HCT116 (cell line): ENCODE measurements around the gene ZNF335. TPM values are rescaled to one million over a fixed set of nuclear protein-coding genes. Genes with fewer than 3 reads are reported as not detected.
A peak's percentile ranks its signal among the peaks of the same experiment; 100 is the strongest.

ENCODE experiments used
- ATAC-seq: fragments of 200-7000 bp; cut with Tn5 transposase; 2 replicates; pipeline ENCODE4 v1.9.1; 2020; ENCODE audit warnings: mild to moderate bottlenecking, moderate library complexity
- BruUV-seq: library from RNA; stranded (reverse); fragments of 400-500 nt; replicated peaks from 2 replicates; lab custom pipeline; 2021; lab: Mats Ljungman, UMichigan
- CTCF ChIA-PET: fragments of 300-600 bp; sonication (Branson Sonifier 250); formaldehyde crosslinking; loops from one replicate; lab custom pipeline; 2021; ENCODE audit warnings: antibody characterized with exemption; lab: Charles Lee
- POLR2A ChIA-PET: fragments of 300-600, 350-600 bp; sonication (Branson Sonifier 250); formaldehyde crosslinking; loops from one replicate; lab custom pipeline; 2021; ENCODE audit warnings: antibody characterized with exemption; lab: Charles Lee
- RAD21 ChIA-PET, 2 experiments: fragments of 300-600 bp; sonication (Branson Sonifier 250); formaldehyde crosslinking; loops; one replicate each; lab custom pipeline; 2023; ENCODE audit warnings: low total read pairs in 2 of 2; ENCODE audit not compliant: uncharacterized antibody in 2 of 2, unreplicated experiment in 2 of 2, low non-redundant PET in 1 of 2; lab: Charles Lee
- DNase-seq: peaks from one replicate; pipeline ENCODE4 v3.0.0-alpha.2; 2010; ENCODE audit warnings: low read depth, low spot score
- H2AFZ ChIP-seq: fragments of 200-600 bp; shearing (Covaris generic), sonication (generic); 2 replicates; pipeline ENCODE4 v1.6.1; 2017; ENCODE audit warnings: low read depth, mixed run types, mixed read lengths, antibody characterized with exemption, low read length; ENCODE audit not compliant: poor library complexity, severe bottlenecking
- H3K27ac ChIP-seq: 2 replicates; pipeline ENCODE4 v1.5.1; 2012; ENCODE audit warnings: low read depth, low read length
- H3K27me3 ChIP-seq: fragments of 200-600 bp; sonication (generic); 2 replicates; pipeline ENCODE4 v1.6.1; 2016; ENCODE audit warnings: mixed run types, low read length, mixed read lengths; ENCODE audit not compliant: insufficient read depth
- H3K36me3 ChIP-seq, 2 experiments: fragments of 200-500 bp in 1 of 2; fragments of 200-600 bp in 1 of 2; sonication (Bioruptor generic) in 1 of 2; sonication (generic) in 1 of 2; 2 replicates each; pipeline versions ENCODE4 v1.5.1 to v1.6.1; 2014 to 2016; ENCODE audit warnings: low read length in 2 of 2, inconsistent platforms in 1 of 2, mixed read lengths in 1 of 2, mixed run types in 1 of 2; ENCODE audit not compliant: insufficient read depth in 2 of 2, control insufficient read depth in 1 of 2
- H3K4me1 ChIP-seq, 2 experiments: fragments of 200-600 bp in 1 of 2; sonication (generic) in 1 of 2; 2 replicates each; pipeline versions ENCODE4 v1.5.1 to v1.6.1; 2012 to 2017; ENCODE audit warnings: low read length in 2 of 2, inconsistent platforms in 1 of 2, mild to moderate bottlenecking in 1 of 2, mixed read lengths in 1 of 2, mixed run types in 1 of 2, moderate library complexity in 1 of 2; ENCODE audit not compliant: insufficient read depth in 2 of 2, control insufficient read depth in 1 of 2
- H3K4me2 ChIP-seq: fragments of 200-600 bp; sonication (generic); 2 replicates; pipeline ENCODE4 v1.6.1; 2017; ENCODE audit warnings: mixed run types, low read length, mixed read lengths
- H3K4me3 ChIP-seq, 2 experiments: fragments of 200-600 bp in 1 of 2; sonication (generic) in 1 of 2; replicated peaks in 1 of 2; 2 replicates each; pipeline ENCODE4 v1.5.1; 2011 to 2016; ENCODE audit warnings: low read length in 2 of 2, control low read depth in 1 of 2, low read depth in 1 of 2, mild to moderate bottlenecking in 1 of 2, mixed read lengths in 1 of 2, mixed run types in 1 of 2
- H3K79me2 ChIP-seq: fragments of 200-600 bp; sonication (generic); 2 replicates; pipeline ENCODE4 v1.6.1; 2017; ENCODE audit warnings: mild to moderate bottlenecking, mixed run types, low read length, moderate library complexity, mixed read lengths; ENCODE audit not compliant: insufficient read depth
- H3K9ac ChIP-seq: fragments of 200-600 bp; sonication (generic); 2 replicates; pipeline ENCODE4 v1.6.1; 2016; ENCODE audit warnings: low read length, mixed read lengths
- H3K9me2 ChIP-seq: fragments of 200-600 bp; sonication (generic), shearing (Covaris generic); 2 replicates; pipeline ENCODE4 v1.6.1; 2017; ENCODE audit warnings: mixed run types, mild to moderate bottlenecking, moderate library complexity; ENCODE audit not compliant: insufficient read depth
- H3K9me3 ChIP-seq, 2 experiments: fragments of 200-500 bp in 1 of 2; fragments of 200-600 bp in 1 of 2; sonication (Bioruptor generic) in 1 of 2; sonication (generic) in 1 of 2; 2 replicates each; pipeline ENCODE4 v1.6.1; 2014 to 2017; ENCODE audit warnings: low read length in 2 of 2, mixed read lengths in 2 of 2, inconsistent platforms in 1 of 2, low read depth in 1 of 2, mild to moderate bottlenecking in 1 of 2, mixed run types in 1 of 2, moderate library complexity in 1 of 2; ENCODE audit not compliant: control insufficient read depth in 1 of 2, insufficient read depth in 1 of 2
- H4K20me1 ChIP-seq: fragments of 200-600 bp; sonication (generic), shearing (Covaris generic); 2 replicates; pipeline ENCODE4 v1.6.1; 2017; ENCODE audit warnings: mixed run types, mild to moderate bottlenecking, moderate library complexity; ENCODE audit not compliant: insufficient read depth
- RAD21 ChIP-seq: IDR thresholded peaks from 2 replicates; pipeline ENCODE4 v1.6.1; 2012; ENCODE audit warnings: low read depth, mild to moderate bottlenecking
- SRF ChIP-seq: IDR thresholded peaks from 2 replicates; pipeline ENCODE4 v1.6.1; 2012; ENCODE audit warnings: low read depth
- intact Hi-C: fragments of 100-400 bp; cut with micrococcal nuclease; formaldehyde crosslinking; loops from 2 replicates; pipeline ENCODE4 v1.10.0; 2022
- total RNA-seq: library from RNA; stranded (reverse); gene quantifications from one replicate; pipeline ENCODE4 v1.2.1, GENCODE V29; 2021; ENCODE audit not compliant: unreplicated experiment
- TF ChIP-seq, protein P1 (sequence below): IDR thresholded peaks from 2 replicates; pipeline ENCODE4 v1.6.1; 2012; ENCODE audit warnings: low read depth
- TF ChIP-seq, protein P2 (sequence below): IDR thresholded peaks from 2 replicates; pipeline ENCODE4 v1.6.1; 2012

Gene ZNF335
- total RNA-seq, 1 experiment from 2014 or later, result 20.8 TPM

DNA sequence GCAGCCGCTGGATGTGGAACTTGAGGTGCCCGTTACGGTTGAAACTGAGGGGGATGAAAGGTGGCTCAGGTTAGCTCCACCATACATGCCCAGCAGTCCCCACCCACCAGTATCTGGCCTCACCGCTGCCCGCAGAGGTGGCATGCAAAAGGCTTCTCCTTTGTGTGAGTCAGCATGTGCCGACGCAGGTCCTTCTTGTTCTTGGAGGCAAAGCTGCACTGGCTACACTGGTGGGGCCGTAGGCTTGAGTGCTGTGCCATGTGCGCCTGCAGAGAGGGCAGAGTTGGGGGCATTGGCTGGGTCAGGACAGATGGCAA, 21.7 kb downstream of the ZNF335 start:
- H3K27ac ChIP-seq, result no peak overlapping the region
- no peaks in the 10 kb centered on the region for H3K79me2 ChIP-seq
- POLR2A ChIA-PET, result interaction anchor here (1.7 kb wide), 1 partner anchor 16 kb away, joined by 8 read pairs; the partner anchor contains the start of gene PCIF1
- no peak overlapping the region for H3K4me2 ChIP-seq
- peaks cover 17 to 30% of the 10 kb centered on the region in 2 experiments; a peak in 3 of 4 replicates for H3K36me3 ChIP-seq
- ATAC-seq (no peak), DNase-seq (no peak)
- no peak overlapping the region for H3K4me3 ChIP-seq
- H3K4me1 ChIP-seq, result no peaks in the 10 kb centered on the region
- intact Hi-C loops, result no loop called here
- no peaks in the 10 kb centered on the region for H4K20me1 ChIP-seq
- RAD21 ChIA-PET, result no interaction called here
- TF ChIP-seq SRF (no peak), RAD21 (no peak)
- TF ChIP-seq, protein P1, sequence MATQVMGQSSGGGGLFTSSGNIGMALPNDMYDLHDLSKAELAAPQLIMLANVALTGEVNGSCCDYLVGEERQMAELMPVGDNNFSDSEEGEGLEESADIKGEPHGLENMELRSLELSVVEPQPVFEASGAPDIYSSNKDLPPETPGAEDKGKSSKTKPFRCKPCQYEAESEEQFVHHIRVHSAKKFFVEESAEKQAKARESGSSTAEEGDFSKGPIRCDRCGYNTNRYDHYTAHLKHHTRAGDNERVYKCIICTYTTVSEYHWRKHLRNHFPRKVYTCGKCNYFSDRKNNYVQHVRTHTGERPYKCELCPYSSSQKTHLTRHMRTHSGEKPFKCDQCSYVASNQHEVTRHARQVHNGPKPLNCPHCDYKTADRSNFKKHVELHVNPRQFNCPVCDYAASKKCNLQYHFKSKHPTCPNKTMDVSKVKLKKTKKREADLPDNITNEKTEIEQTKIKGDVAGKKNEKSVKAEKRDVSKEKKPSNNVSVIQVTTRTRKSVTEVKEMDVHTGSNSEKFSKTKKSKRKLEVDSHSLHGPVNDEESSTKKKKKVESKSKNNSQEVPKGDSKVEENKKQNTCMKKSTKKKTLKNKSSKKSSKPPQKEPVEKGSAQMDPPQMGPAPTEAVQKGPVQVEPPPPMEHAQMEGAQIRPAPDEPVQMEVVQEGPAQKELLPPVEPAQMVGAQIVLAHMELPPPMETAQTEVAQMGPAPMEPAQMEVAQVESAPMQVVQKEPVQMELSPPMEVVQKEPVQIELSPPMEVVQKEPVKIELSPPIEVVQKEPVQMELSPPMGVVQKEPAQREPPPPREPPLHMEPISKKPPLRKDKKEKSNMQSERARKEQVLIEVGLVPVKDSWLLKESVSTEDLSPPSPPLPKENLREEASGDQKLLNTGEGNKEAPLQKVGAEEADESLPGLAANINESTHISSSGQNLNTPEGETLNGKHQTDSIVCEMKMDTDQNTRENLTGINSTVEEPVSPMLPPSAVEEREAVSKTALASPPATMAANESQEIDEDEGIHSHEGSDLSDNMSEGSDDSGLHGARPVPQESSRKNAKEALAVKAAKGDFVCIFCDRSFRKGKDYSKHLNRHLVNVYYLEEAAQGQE, result no peak
- TF ChIP-seq, protein P2, sequence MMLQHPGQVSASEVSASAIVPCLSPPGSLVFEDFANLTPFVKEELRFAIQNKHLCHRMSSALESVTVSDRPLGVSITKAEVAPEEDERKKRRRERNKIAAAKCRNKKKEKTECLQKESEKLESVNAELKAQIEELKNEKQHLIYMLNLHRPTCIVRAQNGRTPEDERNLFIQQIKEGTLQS, result no peak
- CTCF ChIA-PET, result no interaction called here
- H3K9me3 ChIP-seq, result no peaks in the 10 kb centered on the region
- no peaks in the 10 kb centered on the region for H3K27me3 ChIP-seq
- H3K9me2 ChIP-seq, result no peaks in the 10 kb centered on the region
- H2AFZ ChIP-seq, result no peak overlapping the region
- no peak overlapping the region for H3K9ac ChIP-seq
- BruUV-seq, result TSS peak; percentile 16
